Adipocyte (in vitro differentiated cells): ENCODE measurements around the gene STBD1.

Source experiments
- DNase-seq: peaks from one replicate; pipeline ENCODE4 v3.0.0-alpha.2; 2015; ENCODE audit warnings: low read depth
- H3K27me3 ChIP-seq: replicated peaks from 2 replicates; pipeline ENCODE4 v1.7.0; 2013; ENCODE audit warnings: mild to moderate bottlenecking, low read length, moderate library complexity; ENCODE audit not compliant: control insufficient read depth, insufficient read depth
- H3K36me3 ChIP-seq: 2 replicates; pipeline ENCODE4 v1.7.0; 2013; ENCODE audit warnings: low read length, mild to moderate bottlenecking, moderate library complexity; ENCODE audit not compliant: control insufficient read depth, insufficient read depth, severe bottlenecking
- H3K4me1 ChIP-seq: 2 replicates; pipeline ENCODE4 v1.7.0; 2013; ENCODE audit warnings: mild to moderate bottlenecking, low read length, moderate library complexity; ENCODE audit not compliant: control insufficient read depth, insufficient read depth
- H3K4me3 ChIP-seq: 2 replicates; pipeline ENCODE4 v1.7.0; 2013; ENCODE audit warnings: mild to moderate bottlenecking, low read length, moderate library complexity
- H3K9ac ChIP-seq: 2 replicates; pipeline ENCODE4 v1.7.0; 2013; ENCODE audit warnings: mild to moderate bottlenecking, low read length, moderate library complexity
- H3K9me3 ChIP-seq: 2 replicates; pipeline ENCODE4 v1.7.0; 2013; ENCODE audit warnings: mild to moderate bottlenecking, low read length, moderate library complexity; ENCODE audit not compliant: control insufficient read depth

STBD1 gene

GRCh38 chr4:76308548-76308947 lies 2.0 kb downstream of the STBD1 start:
- H3K27me3 ChIP-seq = no peaks in the 10 kb centered on the region
- no peak for DNase-seq
- peak overlapping the region; percentile 97 for H3K4me3 ChIP-seq
- peak overlapping the region; percentile 97 for H3K9ac ChIP-seq
- H3K9me3 ChIP-seq = no peaks in the 10 kb centered on the region
- peaks cover 22% of the 10 kb centered on the region for H3K36me3 ChIP-seq
- peaks cover 36% of the 10 kb centered on the region for H3K4me1 ChIP-seq

GRCh38 chr4:76309939-76310550 lies 3.5 kb downstream of the STBD1 start:
- H3K9me3 ChIP-seq = no peaks in the 10 kb centered on the region
- H3K4me3 ChIP-seq = no peak overlapping the region
- no peak for DNase-seq
- H3K9ac ChIP-seq = no peak overlapping the region
- peaks cover 22% of the 10 kb centered on the region for H3K36me3 ChIP-seq
- peaks cover 34% of the 10 kb centered on the region for H3K4me1 ChIP-seq
- H3K27me3 ChIP-seq = no peaks in the 10 kb centered on the region

GRCh38 chr4:76310683-76311082 lies 4.2 kb downstream of the STBD1 start:
- H3K4me1 ChIP-seq = peaks cover 27% of the 10 kb centered on the region
- peaks cover 22% of the 10 kb centered on the region for H3K36me3 ChIP-seq
- H3K9me3 ChIP-seq = peaks cover under 1% of the 10 kb centered on the region
- no peak for DNase-seq
- no peak overlapping the region for H3K4me3 ChIP-seq
- no peak overlapping the region for H3K9ac ChIP-seq
- no peaks in the 10 kb centered on the region for H3K27me3 ChIP-seq

- DNase-seq = peak; percentile 22
- Histone ChIP-seq H3K4me1 (peaks cover 26% of the 10 kb centered on the region), H3K27me3 (no peaks in the 10 kb centered on the region), H3K9me3 (peaks cover 13% of the 10 kb centered on the region), H3K4me3 (no peak overlapping the region), H3K9ac (no peak overlapping the region), H3K36me3 (peaks cover 22% of the 10 kb centered on the region)
These were observed 5.4 kb downstream of the STBD1 start for GRCh38 chr4:76311896-76312331.

GRCh38 chr4:76312457-76312856 lies 5.9 kb downstream of the STBD1 start:
- H3K4me3 ChIP-seq = no peak overlapping the region
- H3K4me1 ChIP-seq = peaks cover 26% of the 10 kb centered on the region
- no peak for DNase-seq
- peaks cover 18% of the 10 kb centered on the region for H3K9me3 ChIP-seq
- H3K36me3 ChIP-seq = peaks cover 22% of the 10 kb centered on the region
- H3K27me3 ChIP-seq = no peaks in the 10 kb centered on the region
- no peak overlapping the region for H3K9ac ChIP-seq

GRCh38 chr4:76313547-76313946 lies 7.0 kb downstream of the STBD1 start:
- H3K9ac ChIP-seq = no peak overlapping the region
- no peaks in the 10 kb centered on the region for H3K27me3 ChIP-seq
- H3K4me1 ChIP-seq = peaks cover 18% of the 10 kb centered on the region
- no peak overlapping the region for H3K4me3 ChIP-seq
- peaks cover 25% of the 10 kb centered on the region for H3K9me3 ChIP-seq
- DNase-seq = no peak
- peaks cover 22% of the 10 kb centered on the region for H3K36me3 ChIP-seq

GRCh38 chr4:76315267-76315918 lies 8.9 kb downstream of the STBD1 start:
- Histone ChIP-seq H3K36me3 (peaks cover 9% of the 10 kb centered on the region), H3K27me3 (no peaks in the 10 kb centered on the region), H3K9me3 (peaks cover 35% of the 10 kb centered on the region), H3K9ac (no peak overlapping the region), H3K4me1 (peaks cover 11% of the 10 kb centered on the region), H3K4me3 (no peak overlapping the region)
- DNase-seq = no peak

GRCh38 chr4:76316131-76316530 lies 9.6 kb downstream of the STBD1 start:
- DNase-seq = no peak
- no peak overlapping the region for H3K4me3 ChIP-seq
- no peak overlapping the region for H3K9ac ChIP-seq
- no peaks in the 10 kb centered on the region for H3K27me3 ChIP-seq
- peaks cover 38% of the 10 kb centered on the region for H3K9me3 ChIP-seq
- H3K36me3 ChIP-seq = peaks cover 2% of the 10 kb centered on the region
- peaks cover 11% of the 10 kb centered on the region for H3K4me1 ChIP-seq

GRCh38 chr4:76322236-76322635 lies 15.7 kb downstream of the STBD1 start:
- Histone ChIP-seq H3K4me1 (no peaks in the 10 kb centered on the region), H3K27me3 (no peaks in the 10 kb centered on the region), H3K36me3 (no peaks in the 10 kb centered on the region), H3K4me3 (no peak overlapping the region), H3K9ac (no peak overlapping the region), H3K9me3 (peaks cover 58% of the 10 kb centered on the region)
- no peak for DNase-seq

- no peaks in the 10 kb centered on the region for H3K27me3 ChIP-seq
- no peak overlapping the region for H3K4me3 ChIP-seq
- H3K36me3 ChIP-seq = no peaks in the 10 kb centered on the region
- H3K9me3 ChIP-seq = peaks cover 57% of the 10 kb centered on the region
- DNase-seq = no peak
- no peaks in the 10 kb centered on the region for H3K4me1 ChIP-seq
- H3K9ac ChIP-seq = no peak overlapping the region
These were observed 18.5 kb downstream of the STBD1 start for GRCh38 chr4:76325072-76325471.

- no peaks in the 10 kb centered on the region for H3K27me3 ChIP-seq
- no peak overlapping the region for H3K9ac ChIP-seq
- H3K9me3 ChIP-seq = peaks cover 51% of the 10 kb centered on the region
- no peaks in the 10 kb centered on the region for H3K4me1 ChIP-seq
- no peak overlapping the region for H3K4me3 ChIP-seq
- no peak for DNase-seq
- no peaks in the 10 kb centered on the region for H3K36me3 ChIP-seq
These were observed 20.0 kb downstream of the STBD1 start for GRCh38 chr4:76326515-76326914.
